GM12878 (cell line): Measurements from ENCODE around the gene SLC6A20. TPM values are rescaled to one million over a fixed set of nuclear protein-coding genes. Genes with fewer than 3 reads are reported as not detected.

Experiments used
- ATAC-seq: fragments of 200-7000 bp; cut with Tn5 transposase; 3 replicates; pipeline ENCODE4 v1.9.1; 2020; ENCODE audit warnings: mild to moderate bottlenecking, moderate library complexity
- BruUV-seq: library from RNA; stranded (reverse); fragments of 400-500 nt; replicated peaks from 2 replicates; lab custom pipeline; 2021; lab: Mats Ljungman, UMichigan
- CTCF ChIA-PET: fragments of 300-600 bp; sonication (Branson Sonifier 250); formaldehyde crosslinking; extraction: SDS; loops from one replicate; lab custom pipeline; 2021; ENCODE audit warnings: inconsistent platforms; lab: Yijun Ruan, JAX
- POLR2A ChIA-PET: fragments of 350-600 bp; formaldehyde crosslinking; extraction: SDS; loops from one replicate; lab custom pipeline; 2021; ENCODE audit warnings: inconsistent platforms; lab: Charles Lee
- RAD21 ChIA-PET: fragments of 300-600 bp; sonication (Branson Sonifier 250); formaldehyde crosslinking; loops from one replicate; lab custom pipeline; 2023; ENCODE audit warnings: antibody characterized with exemption; ENCODE audit not compliant: unreplicated experiment; lab: Charles Lee
- SMC1A ChIA-PET: fragments of 300-600 bp; sonication (Branson Sonifier 250); formaldehyde crosslinking; loops from one replicate; lab custom pipeline; 2023; ENCODE audit not compliant: unreplicated experiment, uncharacterized antibody; lab: Charles Lee
- DNase-seq: peaks from one replicate; pipeline ENCODE4 v3.0.0-alpha.2; 2011; ENCODE audit warnings: low read depth, low spot score
- FAIRE-seq: peaks from 3 replicates; lab custom pipeline; 2011; peaks lifted over from hg19 to GRCh38; lab: Jason Lieb, UNC
- H2AFZ ChIP-seq: 2 replicates; pipeline ENCODE4 v1.6.0; 2011; ENCODE audit warnings: low read depth, low read length, control low read depth; ENCODE audit not compliant: control insufficient read depth
- H3K27ac ChIP-seq: 2 replicates; pipeline ENCODE4 v1.5.1; 2011; ENCODE audit warnings: control low read depth; ENCODE audit not compliant: control insufficient read depth, insufficient read depth
- H3K27me3 ChIP-seq, 2 experiments: replicated peaks in 1 of 2; 2 replicates each; pipeline versions ENCODE4 v1.6.0 to v1.6.1; 2011; ENCODE audit warnings: low read length in 1 of 2; ENCODE audit not compliant: control insufficient read depth in 2 of 2, insufficient read depth in 2 of 2
- H3K36me3 ChIP-seq, 2 experiments: 2 replicates each; pipeline ENCODE4 v1.5.1; 2011; ENCODE audit warnings: low read length in 1 of 2; ENCODE audit not compliant: control insufficient read depth in 2 of 2, insufficient read depth in 2 of 2
- H3K4me1 ChIP-seq: 2 replicates; pipeline ENCODE4 v1.6.1; 2011; ENCODE audit warnings: mild to moderate bottlenecking, low read length, moderate library complexity, mixed read lengths; ENCODE audit not compliant: control insufficient read depth, insufficient read depth
- H3K4me2 ChIP-seq: 2 replicates; pipeline ENCODE4 v1.6.0; 2011; ENCODE audit warnings: control low read depth; ENCODE audit not compliant: control insufficient read depth, insufficient read depth
- H3K4me3 ChIP-seq: fragments of 200-600 bp; sonication (generic); 2 replicates; pipeline ENCODE4 v1.5.1; 2016
- H3K79me2 ChIP-seq: 2 replicates; pipeline ENCODE4 v1.6.0; 2011; ENCODE audit warnings: low read length; ENCODE audit not compliant: control insufficient read depth, insufficient read depth
- H3K9ac ChIP-seq: 2 replicates; pipeline ENCODE4 v1.8.0; 2011; ENCODE audit warnings: low read length, control low read depth, mixed read lengths; ENCODE audit not compliant: control insufficient read depth, insufficient read depth
- H3K9me3 ChIP-seq: replicated peaks from 3 replicates; pipeline ENCODE4 v1.5.1; 2011; ENCODE audit warnings: mild to moderate bottlenecking, low read length; ENCODE audit not compliant: control insufficient read depth, insufficient read depth
- H4K20me1 ChIP-seq: 2 replicates; pipeline ENCODE4 v1.6.0; 2011; ENCODE audit not compliant: control insufficient read depth, insufficient read depth
- CREM ChIP-seq: IDR thresholded peaks from 2 replicates; pipeline ENCODE4 v1.6.1; 2014; ENCODE audit warnings: antibody characterized with exemption, low read depth
- HCFC1 ChIP-seq: fragments of 150-350 bp; IDR thresholded peaks from 2 replicates; pipeline ENCODE4 v1.6.1; 2014; ENCODE audit warnings: low read length
- IRF4 ChIP-seq: IDR thresholded peaks from 2 replicates; pipeline ENCODE4 v1.6.1; 2011; ENCODE audit warnings: low read depth, low read length
- JUNB ChIP-seq: IDR thresholded peaks from 2 replicates; pipeline ENCODE4 v1.6.1; 2016; ENCODE audit warnings: antibody characterized with exemption, mild to moderate bottlenecking
- LARP7 ChIP-seq: fragments of 450-650 bp; IDR thresholded peaks from 2 replicates; pipeline ENCODE4 v1.6.1; 2017; ENCODE audit warnings: mild to moderate bottlenecking
- MEF2A ChIP-seq: IDR thresholded peaks from 2 replicates; pipeline ENCODE4 v1.6.1; 2011; ENCODE audit warnings: low read depth, mild to moderate bottlenecking, low read length, moderate library complexity; ENCODE audit not compliant: insufficient read depth
- MXI1 ChIP-seq: fragments of 150-350 bp; IDR thresholded peaks from 2 replicates; pipeline ENCODE4 v1.6.1; 2011; ENCODE audit warnings: low read depth, mild to moderate bottlenecking, inconsistent platforms, low read length, improper control_type of control experiment
- RUNX3 ChIP-seq: IDR thresholded peaks from 2 replicates; pipeline ENCODE4 v1.6.1; 2012; ENCODE audit warnings: low read length, inconsistent platforms
- SIN3A ChIP-seq: IDR thresholded peaks from 2 replicates; pipeline ENCODE4 v1.6.1; 2012; ENCODE audit warnings: low read depth, low read length, improper control_type of control experiment
- STAT1 ChIP-seq: fragments of 450-650 bp; conservative IDR thresholded peaks from 2 replicates; pipeline ENCODE4 v1.6.1; 2014; ENCODE audit warnings: antibody characterized with exemption, mild to moderate bottlenecking
- WGBS: methylation state at CpG from one replicate; pipeline ENCODE4 v1.1.6; 2016; ENCODE audit warnings: low lambda C conversion rate; ENCODE audit not compliant: insufficient replicate concordance, insufficient coverage; ENCODE audit errors: missing lambda C conversion rate; 5-methylcytosine and 5-hydroxymethylcytosine counted together
- in situ Hi-C: fragments of 300-500 bp; cut with MboI; formaldehyde crosslinking; loops from 9 replicates; pipeline ENCODE4 v1.14.3; 2018; ENCODE audit warnings: mixed read lengths
- intact Hi-C: fragments of 100-400 bp; cut with micrococcal nuclease; formaldehyde crosslinking; loops from one replicate; pipeline ENCODE4 v1.14.2; 2022; ENCODE audit not compliant: unreplicated experiment
- polyA plus RNA-seq, 11 experiments: library from polyadenylated mRNA; depleted of rRNA in 4 of 11; unstranded in 6 of 11; stranded (reverse) in 5 of 11; fragments of >200 nt; fragmentation: Nextera tagmentation in 4 of 11; fragmentation: Illumina TruSeq in 1 of 11; extraction: Ambion mirVana in 4 of 11; extraction: Trizol in 1 of 11; gene quantifications; 1 replicate in 1 of 11; 2 replicates in 10 of 11; pipeline versions ENCODE4 v1.2.1 to v1.2.3, GENCODE V29; 2011 to 2016; ENCODE audit warnings: inconsistent platforms in 2 of 11, missing spikeins in 2 of 11, low read depth in 1 of 11
- total RNA-seq, 4 experiments: library from RNA; depleted of rRNA in 3 of 4; stranded (reverse); fragments of >200 nt in 3 of 4; fragmentation: Illumina TruSeq in 1 of 4; extraction: Trizol in 1 of 4; gene quantifications; 2 replicates each; pipeline versions ENCODE4 v1.2.1 to v1.2.3, GENCODE V29; 2013 to 2021

Gene SLC6A20
- total and polyA plus RNA-seq, 10 of the 15 experiments (the other 5 are each of a cell fraction or from before 2014, with no cell fraction given) = 0.31 to 4.1 (median 1.1) TPM

GRCh38 chr3:45778761-45779201, 17.6 kb downstream of the SLC6A20 start:
- no TSS peak for BruUV-seq
- ChIA-PET RAD21 (interaction anchor here (1.5 kb wide), 1 partner anchor 131 kb away, joined by 4 read pairs; no protein-coding TSS in a partner anchor), SMC1A (interaction anchor here (0.6 kb wide), 1 partner anchor 12 kb away, joined by 3 read pairs; no protein-coding TSS in a partner anchor), POLR2A (interaction anchor here (0.6 kb wide), 1 partner anchor 283 kb away, joined by 3 read pairs; no protein-coding TSS in a partner anchor), CTCF (no interaction called here)
- no peak overlapping the region for H3K4me3 ChIP-seq
- no peak for DNase-seq
- TF ChIP-seq JUNB (no peak), MEF2A (no peak), RUNX3 (no peak), STAT1 (no peak), CREM (no peak), SIN3A (no peak), IRF4 (no peak), HCFC1 (no peak), LARP7 (no peak), MXI1 (no peak)
- no peak overlapping the region for H3K9ac ChIP-seq
- no peaks in the 10 kb centered on the region for H4K20me1 ChIP-seq
- no peak overlapping the region for H2AFZ ChIP-seq
- no peaks in the 10 kb centered on the region for H3K9me3 ChIP-seq
- FAIRE-seq = no peak
- no peak overlapping the region for H3K4me2 ChIP-seq
- no peaks in the 10 kb centered on the region for H3K79me2 ChIP-seq
- no peak for ATAC-seq
- WGBS = 61% methylated on average over 3 of the region's 3 CpGs
- intact Hi-C loops (no loop called here), in situ Hi-C loops (no loop called here)
- H3K36me3 ChIP-seq = no peaks in the 10 kb centered on the region
- 0 out of 4 replicates have a peak, but pooled peaks cover 0 to 5% of the 10 kb centered on the region in 2 experiments for H3K27me3 ChIP-seq
- no peak overlapping the region for H3K27ac ChIP-seq
- H3K4me1 ChIP-seq = no peaks in the 10 kb centered on the region
